ENCODE measurements around the gene TES. TPM values are rescaled to one million over a fixed set of nuclear protein-coding genes. Genes with fewer than 3 reads are reported as not detected.

TES gene
- total RNA-seq, 1 experiment from 2014 or later = 28.2 TPM

GRCh38 chr7:116161728-116162127 lies 48.6 kb upstream of the TES start:
- no peaks in the 10 kb centered on the region for H3K79me1 ChIP-seq (ENCODE audit: insufficient read depth, low read depth, low read length, poor library complexity, severe bottlenecking)
- H4K5ac ChIP-seq (ENCODE audit: insufficient read length, low read depth, low read length) = no peak overlapping the region
- DNase-seq = peak; percentile 49
- Mint-ChIP-seq H3K36me3 (ENCODE audit: insufficient read depth in 1 of 3, low read depth in 3 of 3) (no peaks in the 10 kb centered on the region), H3K27ac (no peak overlapping the region; a peak in 1 of 7 replicates), H3K4me1 (peaks cover 9 to 14% of the 10 kb centered on the region in 2 experiments), H3K9me3 (no peaks in the 10 kb centered on the region), H3K4me3 (no peak overlapping the region), H3K27me3 (ENCODE audit: low read depth) (no peaks in the 10 kb centered on the region)
- TF ChIP-seq, protein P1, sequence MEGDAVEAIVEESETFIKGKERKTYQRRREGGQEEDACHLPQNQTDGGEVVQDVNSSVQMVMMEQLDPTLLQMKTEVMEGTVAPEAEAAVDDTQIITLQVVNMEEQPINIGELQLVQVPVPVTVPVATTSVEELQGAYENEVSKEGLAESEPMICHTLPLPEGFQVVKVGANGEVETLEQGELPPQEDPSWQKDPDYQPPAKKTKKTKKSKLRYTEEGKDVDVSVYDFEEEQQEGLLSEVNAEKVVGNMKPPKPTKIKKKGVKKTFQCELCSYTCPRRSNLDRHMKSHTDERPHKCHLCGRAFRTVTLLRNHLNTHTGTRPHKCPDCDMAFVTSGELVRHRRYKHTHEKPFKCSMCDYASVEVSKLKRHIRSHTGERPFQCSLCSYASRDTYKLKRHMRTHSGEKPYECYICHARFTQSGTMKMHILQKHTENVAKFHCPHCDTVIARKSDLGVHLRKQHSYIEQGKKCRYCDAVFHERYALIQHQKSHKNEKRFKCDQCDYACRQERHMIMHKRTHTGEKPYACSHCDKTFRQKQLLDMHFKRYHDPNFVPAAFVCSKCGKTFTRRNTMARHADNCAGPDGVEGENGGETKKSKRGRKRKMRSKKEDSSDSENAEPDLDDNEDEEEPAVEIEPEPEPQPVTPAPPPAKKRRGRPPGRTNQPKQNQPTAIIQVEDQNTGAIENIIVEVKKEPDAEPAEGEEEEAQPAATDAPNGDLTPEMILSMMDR (conservative IDR thresholded peaks at IDR 0.05) = no peak
- H3K23ac ChIP-seq (ENCODE audit: insufficient read length, low read depth, low read length) = no peak overlapping the region
- no peak overlapping the region for H2AK5ac ChIP-seq (ENCODE audit: insufficient read length, low read length)
- H3K9ac ChIP-seq (ENCODE audit: extremely low read depth, insufficient read length, low read length) = no peak overlapping the region
- no peak overlapping the region for H3K18ac ChIP-seq (ENCODE audit: insufficient read length, low read depth, low read length)
- no peak overlapping the region for H3K56ac ChIP-seq (ENCODE audit: insufficient read length, low read depth, low read length)
- no peaks in the 10 kb centered on the region for H3K4me1 ChIP-seq (ENCODE audit: insufficient read depth, low read length)
- no peak overlapping the region for H3K14ac ChIP-seq (ENCODE audit: insufficient read depth, low read length)
- no peaks in the 10 kb centered on the region for H3K9me3 ChIP-seq (ENCODE audit: control insufficient read depth, low read depth, low read length)
- H3K4ac ChIP-seq (ENCODE audit: low read depth, low read length) = no peak overlapping the region
- H2BK5ac ChIP-seq (ENCODE audit: insufficient read length, low read length) = no peak overlapping the region
- no peaks in the 10 kb centered on the region for H4K20me1 ChIP-seq (ENCODE audit: control insufficient read depth, insufficient read depth, insufficient read length)
- no peak overlapping the region for H2BK12ac ChIP-seq (ENCODE audit: insufficient read length, low read depth, low read length)
- no peak overlapping the region for H2AFZ ChIP-seq (ENCODE audit: low read length)
- no peak overlapping the region for H2BK20ac ChIP-seq (ENCODE audit: low read depth, low read length, poor library complexity, severe bottlenecking)
- no peak overlapping the region for H3T11ph ChIP-seq (ENCODE audit: low read length)
- H3K23me2 ChIP-seq (ENCODE audit: insufficient read length, low read depth, low read length, poor library complexity, severe bottlenecking) = no peaks in the 10 kb centered on the region
- no peaks in the 10 kb centered on the region for H3K27me3 ChIP-seq (ENCODE audit: insufficient read depth, low read length)
- no peak overlapping the region for H3K4me2 ChIP-seq (ENCODE audit: insufficient read depth, insufficient read length, low read length)
- H4K8ac ChIP-seq (replicated peaks; ENCODE audit: insufficient read length, low read depth, low read length) = no peak overlapping the region
- no peak overlapping the region for H3K27ac ChIP-seq (ENCODE audit: insufficient read length, low read depth, low read length)
- H2BK120ac ChIP-seq (ENCODE audit: low read depth, low read length, poor library complexity, severe bottlenecking) = no peak overlapping the region
- no peak overlapping the region for H4K91ac ChIP-seq (ENCODE audit: insufficient read length, low read depth, low read length)
- no peak overlapping the region for H2BK15ac ChIP-seq (ENCODE audit: low read depth, low read length)
- H3K79me2 ChIP-seq (ENCODE audit: insufficient read depth, low read length) = no peaks in the 10 kb centered on the region
